ENCODE results near the gene LRRC4.

GRCh38 chr7:128024151-128024550 is 7.1 kb downstream of the LRRC4 start:
- no peak for TF ChIP-seq CTCF (IDR thresholded peaks at IDR 0.05)
- TF ChIP-seq EP300 (IDR thresholded peaks at IDR 0.05): no peak
- TF ChIP-seq POLR2AphosphoS5 (IDR thresholded peaks at IDR 0.05): no peak

Measured in upper lobe of left lung (tissue), 4 donors.